Activated CD4-positive, alpha-beta T cell treated with anti-CD3 and anti-CD28 coated beads for 36 hours (primary cell): ENCODE data around the gene ZNF747. TPM values are rescaled to one million over a fixed set of nuclear protein-coding genes. Genes with fewer than 3 reads are reported as not detected.

Experiments used
- ATAC-seq: fragments of 200-7000 bp; cut with Tn5 transposase; one replicate; pipeline ENCODE4 v1.10.0; 2021; ENCODE audit warnings: mild to moderate bottlenecking, moderate library complexity
- CTCF ChIA-PET: fragments of 350-600 bp; sonication (Branson Sonifier 250); formaldehyde crosslinking; loops from one replicate; lab custom pipeline; 2021; ENCODE audit warnings: antibody characterized with exemption; lab: Charles Lee
- POLR2A ChIA-PET: fragments of 350-600 bp; sonication (Branson Sonifier 250); formaldehyde crosslinking; loops from one replicate; lab custom pipeline; 2021; ENCODE audit warnings: antibody characterized with exemption, inconsistent platforms; lab: Charles Lee
- DNase-seq: peaks from one replicate; pipeline ENCODE4 v3.0.0-alpha.2; 2020
- H3K27ac Mint-ChIP-seq: one replicate; pipeline ENCODE4 v1.8.0; 2021; ENCODE audit warnings: mixed read lengths
- H3K27me3 Mint-ChIP-seq: one replicate; pipeline ENCODE4 v1.8.0; 2021; ENCODE audit warnings: mixed read lengths
- H3K36me3 Mint-ChIP-seq: one replicate; pipeline ENCODE4 v1.8.0; 2021; ENCODE audit warnings: low read depth, mixed read lengths
- H3K4me1 Mint-ChIP-seq: one replicate; pipeline ENCODE4 v1.8.0; 2021; ENCODE audit warnings: mixed read lengths
- H3K4me3 Mint-ChIP-seq: one replicate; pipeline ENCODE4 v1.8.0; 2021; ENCODE audit warnings: mild to moderate bottlenecking, moderate library complexity, mixed read lengths
- H3K9me3 Mint-ChIP-seq: one replicate; pipeline ENCODE4 v1.8.0; 2021; ENCODE audit warnings: low read depth, mixed read lengths
- intact Hi-C, 2 experiments: fragments of 100-400 bp; cut with DNase I in 1 of 2; cut with micrococcal nuclease in 1 of 2; formaldehyde crosslinking; loops; one replicate each; pipeline versions ENCODE4 v1.14.2 to v1.15.1; 2022 to 2024; cut with DNase I, micrococcal nuclease
- total RNA-seq, 2 experiments: library from RNA; stranded (reverse); gene quantifications; one replicate each; pipeline ENCODE4 v1.2.3, GENCODE V29; 2021

The ZNF747 gene
- total RNA-seq, 2 experiments from 2014 or later: 6.3 to 8.0 TPM

GRCh38 chr16:30511509-30511908 is 23.1 kb downstream of the ZNF747 start:
- H3K27me3 Mint-ChIP-seq: no peaks in the 10 kb centered on the region
- ATAC-seq (no peak), DNase-seq (no peak)
- ChIA-PET CTCF (interaction anchor here (0.7 to 2.1 kb wide), 3 partner anchors 62 to 108 kb away, joined by 3 to 10 read pairs (median 8); partner anchors contain the start of gene DCTPP1), POLR2A (interaction anchor here (0.6 to 0.8 kb wide), 2 partner anchors 11 to 351 kb away, joined by 3 read pairs; no protein-coding TSS in a partner anchor)
- H3K4me1 Mint-ChIP-seq: no peaks in the 10 kb centered on the region
- no peak overlapping the region for H3K4me3 Mint-ChIP-seq
- H3K27ac Mint-ChIP-seq: no peak overlapping the region
- no peaks in the 10 kb centered on the region for H3K9me3 Mint-ChIP-seq
- peaks cover 66% of the 10 kb centered on the region for H3K36me3 Mint-ChIP-seq
- intact Hi-C loops: no loop called here

- DNase-seq (no peak), ATAC-seq (no peak)
- intact Hi-C loops: no loop called here
- Mint-ChIP-seq H3K4me1 (no peaks in the 10 kb centered on the region), H3K36me3 (peaks cover 62% of the 10 kb centered on the region), H3K9me3 (no peaks in the 10 kb centered on the region), H3K4me3 (no peak overlapping the region), H3K27me3 (no peaks in the 10 kb centered on the region), H3K27ac (no peak overlapping the region)
- POLR2A ChIA-PET: interaction anchor here (0.8 kb wide), 1 partner anchor 140 kb away, joined by 5 read pairs; no protein-coding TSS in a partner anchor
- CTCF ChIA-PET: interaction anchor here (0.7 to 2.1 kb wide), 5 partner anchors 61 to 151 kb away, joined by 3 to 10 read pairs (median 5); partner anchors contain the start of gene DCTPP1
Observed at GRCh38 chr16:30510376-30510938, 24.2 kb downstream of the ZNF747 start.

- CTCF ChIA-PET: interaction anchor here (0.6 kb wide), 3 partner anchors 84 to 121 kb away, joined by 3 to 4 read pairs (median 3); no protein-coding TSS in a partner anchor
- Mint-ChIP-seq H3K27ac (peak overlapping the region; percentile 10), H3K36me3 (peaks cover 62% of the 10 kb centered on the region), H3K4me3 (no peak overlapping the region), H3K9me3 (no peaks in the 10 kb centered on the region), H3K4me1 (no peaks in the 10 kb centered on the region), H3K27me3 (no peaks in the 10 kb centered on the region)
- no peak for DNase-seq
- POLR2A ChIA-PET: no interaction called here
- ATAC-seq: no peak
- intact Hi-C loops: no loop called here
Observed at GRCh38 chr16:30509081-30509765, 25.4 kb downstream of the ZNF747 start.

- Mint-ChIP-seq H3K36me3 (peaks cover 40% of the 10 kb centered on the region), H3K27me3 (no peaks in the 10 kb centered on the region), H3K4me3 (no peak overlapping the region), H3K27ac (peak overlapping the region; percentile 72), H3K9me3 (no peaks in the 10 kb centered on the region), H3K4me1 (peaks cover 4% of the 10 kb centered on the region)
- ChIA-PET POLR2A (no interaction called here), CTCF (no interaction called here)
- intact Hi-C loops: no loop called here
- DNase-seq (no peak), ATAC-seq (no peak)
Observed at GRCh38 chr16:30503403-30504296, 31.0 kb downstream of the ZNF747 start.

- no peaks in the 10 kb centered on the region for H3K9me3 Mint-ChIP-seq
- H3K36me3 Mint-ChIP-seq: peaks cover 39% of the 10 kb centered on the region
- no peaks in the 10 kb centered on the region for H3K27me3 Mint-ChIP-seq
- ChIA-PET CTCF (interaction anchor here (0.6 to 1.1 kb wide), 3 partner anchors 116 to 841 kb away, joined by 3 to 4 read pairs (median 4); no protein-coding TSS in a partner anchor), POLR2A (no interaction called here)
- intact Hi-C loops: no loop called here
- DNase-seq (no peak), ATAC-seq (no peak)
- no peak overlapping the region for H3K4me3 Mint-ChIP-seq
- H3K4me1 Mint-ChIP-seq: peaks cover 4% of the 10 kb centered on the region
- no peak overlapping the region for H3K27ac Mint-ChIP-seq
Observed at GRCh38 chr16:30499284-30499683, 35.4 kb downstream of the ZNF747 start.

GRCh38 chr16:30494709-30495108 is 39.9 kb downstream of the ZNF747 start:
- Mint-ChIP-seq H3K36me3 (peaks cover 53% of the 10 kb centered on the region), H3K9me3 (no peaks in the 10 kb centered on the region), H3K27me3 (no peaks in the 10 kb centered on the region), H3K27ac (peak overlapping the region; percentile 4), H3K4me1 (peaks cover 16% of the 10 kb centered on the region), H3K4me3 (no peak overlapping the region)
- ATAC-seq (no peak), DNase-seq (no peak)
- ChIA-PET POLR2A (no interaction called here), CTCF (interaction anchor here (1.6 to 1.9 kb wide), 2 partner anchors 65 to 121 kb away, joined by 4 to 5 read pairs; partner anchors contain the start of gene DCTPP1)
- intact Hi-C loops: loop anchor here in 1 of 2 experiments (5.0 kb wide), 3 partner anchors 38 to 62 kb away; partner anchors contain the start of genes DCTPP1 and ZNF747

GRCh38 chr16:30493941-30494488 is 40.6 kb downstream of the ZNF747 start:
- H3K27me3 Mint-ChIP-seq: no peaks in the 10 kb centered on the region
- H3K27ac Mint-ChIP-seq: peak overlapping the region; percentile 4
- H3K9me3 Mint-ChIP-seq: no peaks in the 10 kb centered on the region
- H3K4me1 Mint-ChIP-seq: peaks cover 17% of the 10 kb centered on the region
- ATAC-seq (no peak), DNase-seq (no peak)
- intact Hi-C loops: loop anchor here in 1 of 2 experiments (5.0 kb wide), 3 partner anchors 38 to 62 kb away; partner anchors contain the start of genes DCTPP1 and ZNF747
- H3K36me3 Mint-ChIP-seq: peaks cover 56% of the 10 kb centered on the region
- POLR2A ChIA-PET: no interaction called here
- CTCF ChIA-PET: no interaction called here
- no peak overlapping the region for H3K4me3 Mint-ChIP-seq

GRCh38 chr16:30491744-30492308 is 42.8 kb downstream of the ZNF747 start:
- Mint-ChIP-seq H3K4me3 (no peak overlapping the region), H3K9me3 (no peaks in the 10 kb centered on the region), H3K4me1 (peaks cover 25% of the 10 kb centered on the region), H3K36me3 (peaks cover 65% of the 10 kb centered on the region), H3K27me3 (no peaks in the 10 kb centered on the region), H3K27ac (peak overlapping the region; percentile 66)
- intact Hi-C loops: loop anchor here (1.0 to 5.0 kb wide), 4 partner anchors 40 to 60 kb away; partner anchors contain the start of genes DCTPP1 (in 1 of the 2) and ZNF747 (in 1 of the 2)
- peak; percentile 65 for ATAC-seq
- CTCF ChIA-PET: interaction anchor here (2.1 kb wide), 1 partner anchor 62 kb away, joined by 13 read pairs; the partner anchor contains the start of gene DCTPP1
- POLR2A ChIA-PET: interaction anchor here (0.6 kb wide), 1 partner anchor 30 kb away, joined by 3 read pairs; no protein-coding TSS in a partner anchor
- DNase-seq: peak; percentile 24

GRCh38 chr16:30491229-30491628 is 43.4 kb downstream of the ZNF747 start:
- Mint-ChIP-seq H3K4me3 (no peak overlapping the region), H3K27ac (peak overlapping the region; percentile 9), H3K36me3 (peaks cover 67% of the 10 kb centered on the region), H3K4me1 (peaks cover 29% of the 10 kb centered on the region), H3K9me3 (no peaks in the 10 kb centered on the region), H3K27me3 (no peaks in the 10 kb centered on the region)
- ATAC-seq: no peak
- ChIA-PET POLR2A (interaction anchor here (0.6 to 1.3 kb wide), 3 partner anchors 19 to 34 kb away, joined by 3 to 4 read pairs (median 3); partner anchors contain the start of gene ITGAL), CTCF (interaction anchor here (0.7 to 2.1 kb wide), 2 partner anchors 33 to 61 kb away, joined by 3 to 13 read pairs; partner anchors contain the start of gene DCTPP1)
- intact Hi-C loops: loop anchor here (1.0 to 5.0 kb wide), 4 partner anchors 39 to 59 kb away; partner anchors contain the start of genes DCTPP1 (in 1 of the 2) and ZNF747 (in 1 of the 2)
- DNase-seq: no peak

GRCh38 chr16:30490210-30490609 is 44.4 kb downstream of the ZNF747 start:
- ChIA-PET POLR2A (interaction anchor here (0.6 to 1.3 kb wide), 4 partner anchors 18 to 144 kb away, joined by 3 to 4 read pairs (median 3); partner anchors contain the start of gene ITGAL), CTCF (interaction anchor here (0.6 to 2.1 kb wide), 2 partner anchors 60 to 239 kb away, joined by 3 to 13 read pairs; partner anchors contain the start of gene DCTPP1)
- H3K27me3 Mint-ChIP-seq: no peaks in the 10 kb centered on the region
- ATAC-seq (no peak), DNase-seq (no peak)
- H3K27ac Mint-ChIP-seq: no peak overlapping the region
- intact Hi-C loops: loop anchor here in 1 of 2 experiments (5.0 kb wide), 3 partner anchors 38 to 58 kb away; partner anchors contain the start of genes DCTPP1 and ZNF747
- no peak overlapping the region for H3K4me3 Mint-ChIP-seq
- H3K9me3 Mint-ChIP-seq: no peaks in the 10 kb centered on the region
- H3K36me3 Mint-ChIP-seq: peaks cover 69% of the 10 kb centered on the region
- peaks cover 31% of the 10 kb centered on the region for H3K4me1 Mint-ChIP-seq
